ENCODE data around the gene RILPL1.
A peak's percentile ranks its signal among the peaks of the same experiment; 100 is the strongest.
"Not testable (repeated sequence)": the region's sequence is repeated elsewhere in the genome, so short reads cannot be mapped to it uniquely, and the experiment has no call there.

RILPL1 gene

DNA sequence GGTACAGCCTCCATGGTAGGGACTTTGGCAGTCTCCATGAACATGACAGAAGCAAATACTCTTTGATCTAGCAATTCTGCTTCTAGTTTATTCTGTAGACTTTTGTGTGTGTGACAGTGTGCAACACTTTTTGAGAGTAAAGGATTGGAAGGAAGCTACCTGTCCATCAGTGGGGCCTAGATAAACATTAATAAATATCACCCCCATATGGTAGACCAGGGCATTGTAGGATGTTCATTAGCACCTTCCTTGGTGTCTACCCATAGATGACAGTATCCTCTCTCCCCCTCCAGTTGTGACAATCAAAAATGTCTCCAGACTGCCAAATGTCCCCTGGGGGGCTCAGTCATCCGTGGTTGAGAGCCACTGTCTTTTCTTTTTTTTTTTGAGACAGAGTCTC lies 64.7 kb downstream of the RILPL1 start:
- DNase-seq (ENCODE audit: low read depth): no peak

DNA sequence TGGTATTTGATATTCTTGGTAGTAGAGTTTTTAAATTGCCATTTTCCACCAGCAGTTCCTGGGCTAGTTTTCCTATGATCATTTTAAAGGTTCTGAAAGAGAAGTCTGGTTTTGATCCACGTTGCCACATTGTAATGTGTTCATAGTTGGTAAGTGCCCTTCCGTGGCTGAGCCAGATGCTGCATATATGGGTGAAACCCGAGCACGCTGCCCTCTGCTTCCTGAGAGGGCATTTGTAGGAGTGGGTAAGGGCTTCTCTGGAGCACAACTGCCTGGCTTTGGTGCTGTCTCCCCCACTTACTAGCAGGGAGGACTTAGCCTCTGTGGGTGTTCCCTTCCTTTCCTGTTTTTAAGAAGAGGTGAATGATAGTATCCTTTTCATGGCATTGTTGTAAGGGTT lies 68.4 kb downstream of the RILPL1 start:
- no peak for DNase-seq (ENCODE audit: low read depth)

DNA sequence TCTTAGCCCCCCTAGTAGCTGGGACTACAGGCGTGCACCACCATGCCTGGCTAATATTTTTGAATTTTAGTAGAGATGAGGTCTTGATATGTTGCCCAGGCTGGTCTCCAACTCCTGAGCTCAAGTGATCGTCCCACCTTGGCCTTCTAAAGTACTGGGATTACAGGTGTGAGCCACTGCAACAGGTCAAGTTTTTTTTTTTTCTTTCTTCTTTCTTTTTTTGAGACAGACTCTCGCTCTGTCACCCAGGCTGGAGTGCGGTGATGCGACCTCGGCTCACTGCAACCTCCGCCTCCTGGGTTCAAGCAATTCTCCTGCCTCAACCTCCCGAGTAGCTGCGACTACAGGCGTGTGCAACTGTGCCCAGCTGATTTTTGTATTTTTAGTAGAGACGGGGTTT lies 70.3 kb downstream of the RILPL1 start:
- DNase-seq (ENCODE audit: low read depth): not testable (repeated sequence)

DNA sequence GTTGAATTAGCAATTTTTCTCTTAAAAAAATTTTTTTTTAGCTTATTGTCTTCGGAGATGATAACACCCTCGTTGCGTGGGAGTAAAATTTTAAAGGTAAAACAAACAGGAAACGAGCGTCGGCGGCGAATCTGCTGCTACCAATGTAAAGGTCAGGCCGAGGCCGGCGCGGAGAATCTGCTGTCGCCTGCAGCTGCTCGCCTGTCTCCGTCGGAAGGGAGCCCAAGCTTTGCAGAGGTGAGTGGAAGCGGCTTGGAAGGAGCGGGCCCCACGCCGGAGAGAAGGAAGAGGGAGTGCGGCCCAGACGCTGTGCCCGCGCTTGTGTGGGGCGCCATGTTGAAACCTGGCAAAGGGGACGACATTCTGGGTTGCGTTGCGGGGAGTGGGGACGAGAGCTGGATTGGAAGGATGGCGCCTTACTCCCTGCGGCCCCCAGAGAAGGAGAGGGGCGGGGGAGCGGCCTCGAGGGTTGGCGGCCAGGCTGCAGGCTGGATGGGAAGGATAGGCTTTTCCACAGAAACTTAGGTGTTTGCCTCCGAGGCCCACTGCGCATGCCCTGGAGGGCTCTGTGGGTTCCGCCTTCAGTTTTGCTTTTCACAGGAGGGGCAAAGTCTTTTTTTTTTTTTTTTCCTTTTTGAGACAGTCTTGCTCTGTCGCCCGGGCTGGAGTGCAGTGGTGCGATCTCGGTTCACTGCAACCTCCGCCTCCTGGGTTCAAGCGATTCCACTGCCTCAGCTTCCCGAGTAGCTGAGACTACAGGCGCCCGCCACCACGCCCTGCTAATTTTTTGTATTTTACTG lies 75.3 kb downstream of the RILPL1 start, which contains the start of gene SNRNP35:
TSS of gene SNRNP35 (plus strand) at position 160 of the 800 bp plus-strand sequence. CDS start 7,402 bp downstream, outside the sequence.
- DNase-seq (ENCODE audit: low read depth): peak; percentile 83

DNA sequence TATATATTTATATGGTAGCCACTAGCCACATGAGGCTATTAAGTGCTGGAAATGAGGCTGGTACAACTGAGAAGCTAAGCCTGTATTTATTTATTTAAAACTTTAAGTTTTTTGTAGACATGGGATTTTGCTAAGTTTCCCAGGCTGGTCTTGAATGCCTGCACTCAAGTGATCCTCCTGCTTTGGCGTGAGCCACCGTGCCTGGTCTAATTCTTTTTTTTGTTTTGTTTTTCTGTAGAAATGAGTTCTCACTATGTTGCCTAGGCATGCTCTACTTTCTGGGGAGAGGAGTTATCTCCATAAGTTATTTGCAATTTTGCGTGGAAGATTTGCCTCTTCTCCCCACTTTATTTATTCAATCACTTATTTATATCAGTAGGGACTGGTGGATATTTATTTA lies 80.4 kb downstream of the RILPL1 start:
- DNase-seq (ENCODE audit: low read depth): no peak

DNA sequence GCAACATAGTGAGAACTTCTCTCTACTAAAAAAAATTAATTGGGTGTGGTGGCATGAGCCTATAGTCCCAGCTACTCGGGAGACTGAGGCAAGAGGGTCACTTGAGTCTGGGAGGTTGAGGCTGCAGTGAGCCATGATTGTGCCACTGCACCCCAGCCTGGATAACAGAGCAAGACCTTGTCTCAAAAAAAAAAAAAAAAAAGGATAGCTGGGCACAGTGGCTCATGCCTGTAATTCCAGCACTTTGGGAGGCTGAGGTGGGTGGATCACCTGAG lies 81.3 kb downstream of the RILPL1 start:
- DNase-seq (ENCODE audit: low read depth): not testable (repeated sequence)

DNA sequence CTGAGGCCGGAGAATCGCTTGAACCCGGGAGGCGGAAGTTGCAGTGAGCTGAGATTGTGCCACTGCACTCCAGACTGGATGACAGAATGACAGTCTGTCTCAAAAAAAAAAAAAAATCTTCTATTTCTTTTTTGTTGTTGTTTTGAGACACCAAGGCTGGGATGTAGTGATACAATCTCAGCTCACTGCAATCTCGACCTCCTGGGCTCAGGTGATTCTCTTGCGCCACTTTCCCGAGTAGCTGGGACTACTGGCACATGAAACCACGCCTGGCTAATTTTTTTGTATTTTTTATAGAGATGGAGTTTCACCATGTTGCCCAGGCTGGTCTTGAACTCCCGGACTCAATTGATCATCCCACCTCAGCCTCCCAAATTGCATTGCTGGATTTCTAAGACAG lies 82.9 kb downstream of the RILPL1 start:
- no peak for DNase-seq (ENCODE audit: low read depth)

DNA sequence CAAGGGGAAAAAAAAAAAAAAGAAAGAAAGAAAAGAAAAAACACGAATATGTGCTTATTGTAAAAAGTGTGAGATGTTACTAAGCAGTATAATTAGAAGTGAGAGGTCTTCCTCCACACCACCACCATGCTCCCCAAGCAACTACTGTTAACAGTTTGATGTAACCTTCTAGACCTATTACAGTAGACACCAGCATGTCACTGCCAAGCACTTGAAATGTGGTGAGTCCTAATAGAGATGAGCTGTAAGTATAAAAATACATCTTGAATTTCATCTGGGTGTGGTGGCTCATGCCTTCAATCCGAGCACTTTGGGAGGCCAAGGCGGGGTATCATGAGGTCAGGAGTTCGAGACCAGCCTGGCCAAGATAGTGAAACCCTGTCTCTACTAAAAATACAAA lies 83.7 kb downstream of the RILPL1 start:
- DNase-seq (ENCODE audit: low read depth): no peak

DNA sequence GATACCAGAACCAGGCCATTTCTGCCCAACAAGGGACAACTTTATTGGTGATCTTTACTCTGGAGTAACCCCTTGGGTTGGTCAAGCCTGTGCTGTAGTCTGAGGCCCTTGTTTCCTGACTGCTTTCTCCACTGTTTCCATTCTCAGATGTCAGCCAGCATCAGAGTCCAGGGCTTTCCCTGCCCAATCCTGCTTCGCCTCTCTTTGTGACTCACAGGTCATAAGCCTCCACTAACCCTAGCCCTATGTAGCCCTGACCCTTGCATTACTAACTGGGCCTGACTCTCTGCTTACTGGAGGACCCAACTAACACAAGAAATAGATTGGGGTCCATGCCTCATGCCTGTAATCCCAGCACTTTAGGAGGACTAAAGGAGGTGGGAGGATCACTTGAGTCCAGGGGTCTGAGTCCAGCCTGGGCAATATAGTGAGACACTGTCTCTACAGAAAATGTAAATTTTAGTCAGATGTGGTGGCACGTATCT lies 84.2 kb downstream of the RILPL1 start:
- DNase-seq (ENCODE audit: low read depth): no peak

DNA sequence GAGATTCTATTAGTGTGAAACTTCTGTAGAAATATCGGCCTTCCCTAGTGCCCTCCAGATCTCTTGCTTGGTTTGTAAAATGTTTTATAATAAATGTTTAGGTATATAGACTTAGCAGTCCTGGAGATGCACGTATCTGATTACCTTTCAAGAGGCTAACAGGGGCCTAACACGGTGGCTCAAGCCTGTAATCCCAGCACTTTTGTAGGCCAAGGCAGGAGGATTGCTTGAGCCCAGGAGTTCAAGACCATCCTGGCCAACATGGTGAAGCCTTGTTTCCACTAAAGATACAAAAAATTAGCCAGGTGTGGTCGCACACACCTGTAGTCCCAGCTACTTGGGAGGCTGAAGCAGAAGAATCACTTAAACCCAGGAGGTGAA lies 87.2 kb downstream of the RILPL1 start:
- DNase-seq (ENCODE audit: low read depth): no peak

DNA sequence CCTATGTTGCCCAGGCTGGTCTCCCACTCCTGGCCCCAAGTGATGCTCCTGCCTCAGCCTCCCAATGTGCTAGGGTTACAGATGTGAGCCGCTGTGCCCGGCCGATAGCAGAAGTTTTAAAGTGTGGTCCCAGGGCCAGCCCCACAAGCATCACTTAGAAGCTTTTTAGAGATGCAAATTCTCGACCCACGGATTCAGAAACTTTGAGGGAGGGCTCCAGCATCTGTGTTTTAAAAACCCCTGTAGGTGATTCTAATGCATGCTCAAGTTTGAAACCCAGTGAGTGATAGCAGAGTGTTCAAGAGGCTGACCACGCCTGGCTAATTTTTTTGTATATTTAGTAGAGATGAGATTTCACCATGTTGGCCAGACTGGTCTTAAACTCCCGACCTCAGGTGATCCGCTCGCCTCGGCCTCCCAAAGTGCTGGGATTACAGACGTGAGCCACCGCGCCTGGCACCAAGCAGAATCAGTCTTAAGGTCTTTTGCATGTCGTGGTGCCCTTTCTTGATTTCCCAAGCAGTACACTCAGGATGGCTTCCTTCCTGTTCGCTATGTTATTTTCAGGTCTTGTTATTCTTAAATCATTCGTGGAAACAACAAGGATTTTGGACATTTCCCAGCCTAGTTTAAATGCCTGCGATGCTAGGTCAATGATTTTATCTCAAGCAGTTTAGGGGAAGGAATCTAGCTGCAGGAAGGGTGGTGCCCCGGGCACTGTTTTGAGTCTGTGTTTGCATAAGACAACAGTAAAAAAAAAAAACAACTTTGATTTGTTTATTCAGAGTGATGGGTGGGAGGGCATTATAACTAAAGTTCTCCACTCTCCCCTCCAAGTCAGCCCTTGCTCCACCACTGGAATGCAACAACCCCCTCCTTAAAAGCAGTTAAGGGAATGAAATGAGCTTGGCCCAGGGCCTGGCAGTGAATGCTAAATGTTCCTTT lies 87.9 kb downstream of the RILPL1 start:
- no peak for DNase-seq (ENCODE audit: low read depth)

DNA sequence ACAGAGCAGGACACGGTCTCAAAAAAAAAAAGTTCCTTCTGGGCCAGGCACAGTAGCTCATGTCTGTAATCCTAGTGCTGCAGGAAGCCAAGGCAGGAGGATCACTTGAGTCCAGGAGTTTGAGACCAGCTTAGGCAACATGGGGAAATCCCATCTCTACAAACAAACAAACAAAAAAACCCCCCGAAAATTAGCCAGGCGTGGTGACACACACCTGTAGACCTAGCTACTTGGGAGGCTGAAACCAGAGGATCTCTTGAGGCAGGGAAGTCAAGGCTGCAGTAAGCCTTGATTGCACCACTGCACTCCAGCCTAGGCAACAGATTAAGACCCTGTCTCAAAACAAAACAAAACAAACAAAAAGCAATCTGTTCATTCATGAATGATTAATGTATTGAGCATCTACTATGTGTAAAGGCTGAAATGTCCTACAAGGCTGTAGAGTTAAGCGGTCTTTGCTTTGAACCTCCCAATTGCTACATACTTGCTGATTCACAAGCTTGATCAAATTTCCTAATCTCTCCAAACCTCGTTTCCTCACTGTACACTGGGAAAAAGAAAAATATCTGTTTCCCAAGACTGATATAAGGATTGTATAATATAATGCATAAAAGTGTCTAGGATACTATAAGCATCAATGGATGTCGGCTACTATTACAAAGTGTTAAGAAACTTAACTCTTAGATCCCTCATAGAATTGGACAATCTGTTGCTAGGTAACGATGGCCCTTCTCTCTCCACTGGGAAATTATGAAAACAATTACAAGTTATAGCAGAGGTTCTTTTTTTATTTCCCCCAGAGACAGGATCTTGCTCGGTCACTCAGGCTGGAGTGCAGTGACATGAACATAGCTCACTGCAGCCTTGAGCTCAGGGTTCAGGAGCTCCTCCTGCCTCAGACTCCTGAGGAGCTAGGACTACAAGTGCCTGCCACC lies 89.2 kb downstream of the RILPL1 start:
- DNase-seq (ENCODE audit: low read depth): no peak

DNA sequence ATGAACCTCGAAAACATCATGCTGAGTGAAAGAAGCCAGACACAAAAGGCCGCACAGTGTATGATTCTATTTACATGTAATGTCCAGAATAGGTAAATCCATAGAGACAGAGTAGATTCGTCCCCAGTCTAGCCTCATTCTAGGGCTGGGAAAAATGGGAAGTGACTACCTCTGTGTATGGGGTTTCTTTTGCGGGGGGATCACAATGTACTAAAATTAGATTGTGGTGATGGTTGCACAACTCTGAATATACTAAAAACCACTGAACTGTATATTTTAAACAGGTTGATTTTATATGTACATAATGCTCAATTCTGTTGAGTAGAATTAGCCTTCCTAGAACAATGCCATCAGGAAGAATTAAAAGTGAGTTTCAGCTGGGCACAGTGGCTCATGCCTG lies 90.7 kb downstream of the RILPL1 start:
- no peak for DNase-seq (ENCODE audit: low read depth)

DNA sequence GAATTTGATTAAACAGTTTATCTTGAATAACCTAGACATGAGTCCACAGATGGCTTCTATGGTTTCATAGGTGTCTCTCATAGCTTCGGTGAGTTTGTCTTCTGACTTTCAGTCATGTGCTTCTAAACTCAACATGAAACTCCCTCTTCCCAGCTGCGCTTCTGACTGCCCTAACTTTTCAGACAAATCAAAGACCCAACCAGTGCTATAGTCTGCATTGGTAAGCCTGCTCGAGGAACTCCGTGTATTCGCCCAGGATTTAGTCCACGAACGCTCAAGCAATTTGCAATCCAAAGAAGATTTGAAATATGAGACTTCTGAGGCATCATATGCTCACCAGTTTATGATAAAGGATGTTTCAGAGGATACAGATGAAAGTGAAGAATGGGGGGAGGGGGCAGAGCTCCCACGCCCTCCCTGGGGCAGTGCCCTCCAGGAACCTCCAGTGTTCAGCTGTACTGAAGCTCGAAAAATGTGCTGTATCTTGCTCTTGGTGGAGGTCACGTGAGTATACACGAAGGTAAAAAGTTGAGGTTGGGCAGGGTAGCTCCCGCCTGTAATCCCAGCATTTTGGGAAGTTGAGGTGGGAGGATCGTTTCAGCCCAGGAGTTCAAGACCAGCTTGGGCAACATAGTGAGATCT lies 91.9 kb downstream of the RILPL1 start:
- DNase-seq (ENCODE audit: low read depth): no peak

DNA sequence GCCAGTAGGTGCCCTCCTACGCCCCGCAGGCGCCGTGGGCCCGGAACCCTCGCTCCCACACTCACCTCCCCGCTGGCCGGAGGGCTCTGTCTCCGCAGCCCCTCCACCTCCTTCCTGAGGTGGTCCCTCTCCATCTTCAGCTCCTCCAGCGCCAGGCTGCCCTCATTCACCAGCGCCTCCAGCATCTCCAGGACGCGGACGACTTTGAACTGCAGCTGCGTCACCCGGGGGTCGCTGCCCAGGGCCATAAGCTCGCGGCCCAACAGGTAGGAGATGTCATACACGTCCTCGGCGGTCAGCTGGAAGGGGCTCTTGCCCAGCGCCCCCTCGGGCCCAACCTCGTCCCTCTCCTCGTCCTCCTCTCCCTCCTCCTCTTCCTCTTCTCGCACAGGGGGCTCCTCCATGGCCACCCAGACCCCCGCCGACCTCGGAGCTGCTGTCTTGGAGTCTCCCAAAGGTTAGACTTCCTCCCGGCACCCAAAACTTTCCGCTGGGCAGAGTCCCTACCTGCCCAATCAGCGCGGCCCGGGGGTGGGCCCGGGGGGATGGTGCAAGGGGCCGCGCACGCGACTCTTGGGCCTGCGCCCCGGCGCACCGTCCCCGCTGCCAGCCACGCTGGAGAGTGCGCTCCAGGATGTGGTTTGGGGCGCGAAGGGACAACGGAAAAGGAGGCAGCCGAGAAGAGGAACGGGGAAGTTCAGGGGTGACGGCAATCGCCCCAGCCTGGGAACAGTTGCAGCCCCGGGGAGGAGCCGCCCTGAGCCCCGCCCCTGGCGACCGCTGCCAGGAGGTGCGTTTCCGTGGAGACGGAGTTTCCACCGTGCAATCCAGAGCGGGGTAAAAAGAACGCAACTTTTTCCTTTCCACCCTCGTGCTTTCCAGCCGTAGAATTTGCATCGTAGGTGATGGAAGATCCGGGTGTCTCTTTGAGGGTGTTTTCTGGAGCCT lies 97.2 kb downstream of the RILPL1 start, which contains the start of gene RILPL2:
TSS of gene RILPL2 (minus strand) at position 668 of the 948 bp plus-strand sequence. CDS start at position 404, 264 bp downstream.
- DNase-seq (ENCODE audit: low read depth): peak; percentile 86

DNA sequence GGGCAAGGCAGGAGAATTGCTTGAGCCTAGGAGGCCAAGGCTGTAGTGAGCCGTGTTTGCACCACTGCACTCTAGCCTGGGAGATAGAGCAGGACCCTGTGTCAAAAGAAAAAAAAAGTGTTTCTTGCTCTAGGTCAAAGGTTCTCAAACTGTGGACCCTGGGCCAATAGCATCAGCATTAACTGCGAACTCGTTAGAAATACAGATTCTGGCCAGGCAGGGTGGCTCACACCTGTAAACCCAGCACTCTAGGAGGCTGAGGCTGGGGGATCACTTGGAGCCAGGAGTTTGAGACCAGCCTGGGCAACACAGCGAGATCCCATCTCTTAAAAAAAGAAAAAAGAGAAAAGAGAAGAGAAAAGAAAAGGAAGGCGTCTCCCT lies 97.9 kb downstream of the RILPL1 start:
- DNase-seq (ENCODE audit: low read depth): no peak

DNA sequence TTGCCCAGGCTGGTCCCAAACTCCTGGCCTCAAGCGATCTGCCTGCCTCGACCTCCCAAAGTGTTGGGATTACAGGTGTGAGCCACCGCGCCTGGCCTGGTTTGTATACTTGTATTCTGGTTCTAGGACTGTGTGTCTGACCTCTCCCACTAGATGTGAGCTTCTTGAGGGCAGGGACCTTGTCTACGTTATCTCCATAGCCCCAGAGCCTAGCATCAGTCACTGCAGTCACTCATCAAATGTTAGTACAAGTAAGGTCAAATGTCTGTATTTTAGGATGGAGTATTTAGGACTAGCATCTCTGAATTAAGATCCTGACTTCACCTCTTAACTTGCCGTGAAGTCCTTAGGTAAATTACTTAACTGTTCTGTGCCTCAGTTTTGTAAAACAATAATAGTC lies 99.9 kb downstream of the RILPL1 start:
- no peak for DNase-seq (ENCODE audit: low read depth)

DNA sequence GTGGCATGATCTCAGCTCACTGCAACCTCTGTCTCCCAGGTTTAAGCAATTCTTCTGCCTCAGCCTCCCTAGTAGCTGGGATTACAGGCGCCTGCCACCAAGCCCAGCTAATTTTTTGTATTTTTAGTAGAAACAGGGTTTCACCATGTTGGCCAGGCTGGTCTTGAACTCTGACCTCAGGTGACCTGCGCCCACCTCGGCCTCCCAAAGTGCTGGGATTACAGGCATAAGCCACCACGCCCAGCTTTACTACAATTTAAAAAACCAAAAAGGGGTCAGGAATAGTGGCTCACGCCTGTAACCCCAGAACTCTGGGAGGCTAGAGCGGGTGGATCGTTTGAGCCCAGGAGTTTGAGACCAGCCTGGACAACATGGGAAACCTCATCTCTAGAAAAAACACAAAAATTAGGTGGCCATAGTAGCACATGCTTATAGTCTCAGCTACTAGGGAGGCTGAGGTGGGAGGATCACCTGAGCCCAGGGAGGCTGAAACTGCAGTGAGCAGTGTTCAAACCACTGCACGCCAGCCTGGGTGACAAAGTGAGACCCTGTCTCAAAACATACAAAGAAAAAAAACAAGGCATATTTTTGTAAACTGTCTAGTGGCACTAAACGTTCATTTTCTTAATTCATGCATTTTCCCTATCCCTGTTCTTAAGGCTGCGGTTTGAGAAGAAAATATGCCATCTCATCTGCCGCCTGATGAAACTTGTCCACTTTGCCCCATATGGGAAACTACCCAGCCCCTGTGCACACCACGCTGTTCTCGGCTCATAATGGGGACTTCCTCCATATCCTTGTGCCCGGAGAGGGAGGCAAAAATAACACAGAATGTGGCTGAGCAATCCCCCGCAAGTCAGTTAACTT lies 101.3 kb downstream of the RILPL1 start:
- not testable (repeated sequence) for DNase-seq (ENCODE audit: low read depth)

DNA sequence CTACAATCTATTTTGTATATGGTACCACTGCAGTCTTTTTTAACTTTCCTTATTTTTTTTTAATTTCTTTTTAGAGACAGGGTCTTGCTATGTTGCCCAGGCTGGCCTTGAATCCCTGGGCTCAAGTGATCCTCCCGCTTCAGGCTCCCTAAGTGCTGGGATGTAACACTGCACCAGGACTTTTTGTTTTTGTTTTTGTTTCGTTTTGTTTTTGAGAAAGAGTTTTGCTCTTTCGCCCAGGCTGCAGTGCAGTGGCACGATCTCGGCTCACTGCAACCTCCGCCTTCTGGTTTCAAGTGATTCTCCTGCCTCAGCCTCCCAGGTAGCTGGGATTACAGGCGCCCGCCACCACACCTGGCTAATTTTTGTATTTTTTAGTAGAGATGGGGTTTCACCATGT lies 104.4 kb downstream of the RILPL1 start:
- not testable (repeated sequence) for DNase-seq (ENCODE audit: low read depth)

Data from activated T-cell treated with anti-CD3 and anti-CD28 coated beads for 1 hour (primary cell).